Esophagus squamous epithelium (tissue), 5 donors: ENCODE results near the gene RNU1-4. TPM values are rescaled to one million over a fixed set of nuclear protein-coding genes. Genes with fewer than 3 reads are reported as not detected.
A peak's percentile ranks its signal among the peaks of the same experiment; 100 is the strongest.
"Not testable (repeated sequence)": the region's sequence is repeated elsewhere in the genome, so short reads cannot be mapped to it uniquely, and the experiment has no call there.

Experiments
- DNase-seq: peaks from one replicate; lab custom pipeline; 2025; lab: John Stamatoyannopoulos, UW
- H3K27ac ChIP-seq, 4 donors: fragments of 200-600 bp; sonication (generic); one replicate each; pipeline ENCODE4 v1.5.1; 2016 to 2019; ENCODE audit warnings: mild to moderate bottlenecking in 1 of 4
- H3K27me3 ChIP-seq, 4 donors: fragments of 200-600 bp; sonication (generic); 1 replicate in 3 of 4; 2 replicates in 1 of 4; pipeline versions ENCODE4 v1.5.1 to v1.6.0; 2017 to 2021; ENCODE audit warnings: antibody characterized with exemption in 1 of 4
- H3K36me3 ChIP-seq, 3 donors: fragments of 200-600 bp; sonication (generic); one replicate each; pipeline ENCODE4 v1.5.1; 2016 to 2019
- H3K4me1 ChIP-seq, 3 donors: fragments of 200-600 bp; sonication (generic); one replicate each; pipeline ENCODE4 v1.5.1; 2017 to 2019
- H3K4me3 ChIP-seq, 4 donors: fragments of 200-600 bp; sonication (generic); 1 replicate in 3 of 4; 2 replicates in 1 of 4; pipeline ENCODE4 v1.5.1; 2016 to 2019; ENCODE audit warnings: mild to moderate bottlenecking in 2 of 4, moderate library complexity in 1 of 4
- H3K9me3 ChIP-seq, 3 donors: fragments of 200-600 bp; sonication (generic); one replicate each; pipeline ENCODE4 v1.5.1; 2016 to 2019
- WGBS, 2 donors: methylation state at CpG; one replicate each; pipeline ENCODE4 v1.1.5; 2018; 5-methylcytosine and 5-hydroxymethylcytosine counted together
- intact Hi-C: fragments of 100-400 bp; cut with DNase I; formaldehyde crosslinking; loops from one replicate; pipeline ENCODE4 v1.15.0; 2022
- total RNA-seq, 4 donors: library from RNA; depleted of rRNA; stranded (reverse); fragments of >200 nt; gene quantifications; one replicate each; pipeline ENCODE4 v1.1.0, GENCODE V29; 2016
- donor health status: DM: yes; HTN: yes; CAD: no.

Gene RNU1-4
- total RNA-seq, 4 donors from 2014 or later, result under 0.01 TPM

GRCh38 chr1:16757574-16757973 lies 17.3 kb downstream of the RNU1-4 start:
- no CpG with 5 or more reads among the region's 6 CpGs for WGBS, 2 donors
- H3K36me3 ChIP-seq, DNase-seq, intact Hi-C loops, H3K27ac ChIP-seq, H3K9me3 ChIP-seq, H3K4me3 ChIP-seq, H3K4me1 ChIP-seq: not testable (repeated sequence)
- peaks cover 0 to 20% (median 0%) of the 10 kb centered on the region in 4 donors for H3K27me3 ChIP-seq

GRCh38 chr1:16758060-16758459 lies 17.7 kb downstream of the RNU1-4 start:
- WGBS, 2 donors, result 93% methylated on average over 2 of the region's 5 CpGs; no CpG with 5 or more reads in 1 of the 2 donors
- H3K36me3 ChIP-seq, intact Hi-C loops, H3K4me3 ChIP-seq, H3K9me3 ChIP-seq, DNase-seq, H3K4me1 ChIP-seq, H3K27ac ChIP-seq: not testable (repeated sequence)
- peaks cover 0 to 20% (median 0%) of the 10 kb centered on the region in 4 donors for H3K27me3 ChIP-seq

- H3K27me3 ChIP-seq, result peaks cover 0 to 21% (median 0%) of the 10 kb centered on the region in 4 donors
- H3K36me3 ChIP-seq, H3K27ac ChIP-seq, H3K4me1 ChIP-seq, intact Hi-C loops, H3K9me3 ChIP-seq, H3K4me3 ChIP-seq, DNase-seq: not testable (repeated sequence)
- 74% methylated on average over 15 of the region's 40 CpGs; no CpG with 5 or more reads in 1 of the 2 donors for WGBS, 2 donors
These were observed 18.8 kb downstream of the RNU1-4 start for GRCh38 chr1:16759041-16759493.

- intact Hi-C loops, H3K27ac ChIP-seq, DNase-seq, H3K4me1 ChIP-seq, H3K9me3 ChIP-seq, H3K4me3 ChIP-seq, H3K36me3 ChIP-seq: not testable (repeated sequence)
- peaks cover 0 to 28% (median 0%) of the 10 kb centered on the region in 4 donors for H3K27me3 ChIP-seq
- WGBS, 2 donors, result no CpG with 5 or more reads among the region's 62 CpGs
These were observed 19.5 kb downstream of the RNU1-4 start for GRCh38 chr1:16759650-16760455.

GRCh38 chr1:16760456-16760765 lies 20.1 kb downstream of the RNU1-4 start:
- peaks cover 0 to 34% (median 0%) of the 10 kb centered on the region in 4 donors for H3K27me3 ChIP-seq
- DNase-seq, H3K36me3 ChIP-seq, H3K4me1 ChIP-seq, H3K27ac ChIP-seq, H3K9me3 ChIP-seq, H3K4me3 ChIP-seq, intact Hi-C loops: not testable (repeated sequence)
- WGBS, 2 donors, result no CpG with 5 or more reads among the region's 11 CpGs

DNA sequence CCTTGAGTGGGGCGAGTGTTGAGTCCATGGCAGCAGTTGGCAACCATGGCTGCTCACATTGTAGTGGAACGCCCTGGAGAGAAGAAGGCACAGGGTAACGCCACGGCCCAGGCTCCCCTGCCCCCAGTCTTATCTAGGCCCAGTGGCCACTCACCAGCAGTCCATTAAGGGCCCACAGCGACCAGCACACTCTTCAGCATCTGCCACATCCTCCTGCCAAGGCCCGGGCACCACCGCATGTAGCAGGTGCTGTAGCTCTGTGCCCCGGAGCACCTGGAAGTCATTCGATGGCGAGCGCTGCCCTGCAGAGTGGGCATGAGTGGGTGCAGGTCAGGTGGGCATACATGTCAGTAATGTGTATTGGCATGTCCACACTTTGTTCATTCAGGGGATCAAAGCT lies 20.5 kb downstream of the RNU1-4 start:
- DNase-seq, H3K9me3 ChIP-seq, H3K36me3 ChIP-seq, intact Hi-C loops, H3K4me3 ChIP-seq, H3K27ac ChIP-seq: not testable (repeated sequence)
- Histone ChIP-seq H3K4me1 (peaks cover 0 to 11% (median 0%) of the 10 kb centered on the region in 3 donors), H3K27me3 (peaks cover 0 to 38% (median 0%) of the 10 kb centered on the region in 4 donors)
- 89 to 100% methylated on average over 1 to 3 of the region's 11 CpGs for WGBS, 2 donors

DNA sequence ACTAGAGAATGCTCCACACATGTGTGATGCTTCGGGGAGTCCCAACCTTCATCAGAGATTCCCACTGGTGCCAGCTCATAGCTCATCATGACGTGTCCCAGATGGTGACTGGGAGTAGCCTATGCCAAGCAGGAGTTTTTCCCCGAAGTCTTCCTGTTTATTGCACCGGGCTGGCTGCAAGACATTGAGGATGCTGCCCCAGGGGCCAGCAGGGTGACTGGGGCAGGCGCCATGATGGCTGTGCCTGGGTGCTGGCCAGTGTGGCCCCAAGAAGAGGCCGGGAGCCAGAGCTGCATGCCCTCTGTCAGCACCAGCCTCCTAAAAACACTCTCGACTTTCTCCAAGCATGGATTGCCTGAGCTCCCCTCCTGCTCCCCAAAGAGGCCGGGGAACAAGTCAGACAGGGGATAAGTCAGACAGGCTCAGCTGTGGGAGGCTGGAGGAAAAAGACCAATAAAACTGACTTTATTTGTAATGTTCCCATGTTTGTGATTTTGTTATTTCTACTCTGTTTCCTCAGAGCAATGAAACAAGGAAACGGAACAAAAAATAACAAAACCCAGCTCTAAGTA lies 24.0 kb downstream of the RNU1-4 start:
- H3K4me3 ChIP-seq, DNase-seq, H3K4me1 ChIP-seq, H3K9me3 ChIP-seq, H3K27ac ChIP-seq, H3K36me3 ChIP-seq, intact Hi-C loops: not testable (repeated sequence)
- H3K27me3 ChIP-seq, result peaks cover 0 to 53% (median 0%) of the 10 kb centered on the region in 4 donors
- WGBS, 2 donors, result 54 to 57% methylated on average over 8 to 9 of the region's 9 CpGs

GRCh38 chr1:16764820-16765655 lies 24.7 kb downstream of the RNU1-4 start:
- not testable (repeated sequence) for DNase-seq

GRCh38 chr1:16765731-16766605 lies 25.7 kb downstream of the RNU1-4 start:
- H3K36me3 ChIP-seq, DNase-seq, H3K27ac ChIP-seq, intact Hi-C loops, H3K9me3 ChIP-seq: not testable (repeated sequence)
- H3K4me1 ChIP-seq, result peaks cover 0 to 15% (median 0%) of the 10 kb centered on the region in 3 donors
- H3K4me3 ChIP-seq, result peak overlapping the region in 1 of 4 donors; percentile 19
- 50 to 77% methylated on average over 18 to 24 of the region's 31 CpGs for WGBS, 2 donors
- peaks cover 0 to 57% (median 0%) of the 10 kb centered on the region in 4 donors for H3K27me3 ChIP-seq

More at GRCh38 chr1:16764820-16765655, 24.7 kb downstream of the RNU1-4 start:
- 78 to 80% methylated on average over 11 to 14 of the region's 15 CpGs for WGBS, 2 donors
- intact Hi-C loops, H3K4me3 ChIP-seq, H3K4me1 ChIP-seq, H3K9me3 ChIP-seq, H3K27ac ChIP-seq, H3K36me3 ChIP-seq: not testable (repeated sequence)
- peaks cover 0 to 57% (median 0%) of the 10 kb centered on the region in 4 donors for H3K27me3 ChIP-seq

DNA sequence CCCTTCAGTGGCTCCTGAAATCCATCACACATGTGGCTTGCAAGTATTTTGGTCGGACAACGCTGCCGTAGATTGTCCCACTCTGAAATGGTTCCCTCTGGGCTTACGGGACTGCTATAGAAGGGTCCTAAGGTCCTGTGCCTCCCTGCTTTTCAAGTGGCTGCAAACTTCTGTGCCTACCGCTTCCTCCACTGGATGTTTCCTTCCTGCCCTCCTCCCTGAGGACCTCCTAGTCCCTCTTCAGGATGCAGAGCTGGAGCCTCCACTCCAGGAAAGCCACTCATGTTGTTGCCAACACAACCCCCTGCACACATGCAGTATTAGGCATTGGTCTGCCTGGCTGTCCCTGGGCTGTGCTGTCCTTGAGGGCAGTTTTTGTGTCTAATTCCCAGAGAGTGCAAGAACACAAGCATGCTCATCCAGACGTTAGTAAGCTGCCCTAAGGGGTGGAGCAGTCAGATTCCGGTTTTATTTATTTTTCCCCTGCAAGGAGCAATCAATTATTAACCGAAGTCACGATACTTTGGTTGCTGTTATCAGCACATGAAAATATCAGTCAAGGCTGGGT lies 26.5 kb downstream of the RNU1-4 start:
- H3K4me3 ChIP-seq, DNase-seq, H3K27ac ChIP-seq, intact Hi-C loops, H3K36me3 ChIP-seq, H3K9me3 ChIP-seq: not testable (repeated sequence)
- peaks cover 0 to 15% (median 0%) of the 10 kb centered on the region in 3 donors for H3K4me1 ChIP-seq
- WGBS, 2 donors, result 47 to 55% methylated on average over 8 of the region's 9 CpGs
- peaks cover 0 to 59% (median 0%) of the 10 kb centered on the region in 4 donors for H3K27me3 ChIP-seq

- H3K4me1 ChIP-seq, result peaks cover 0 to 17% (median 3%) of the 10 kb centered on the region in 3 donors
- WGBS, 2 donors, result 38 to 57% methylated on average over 4 to 5 of the region's 5 CpGs
- H3K4me3 ChIP-seq, H3K36me3 ChIP-seq, H3K9me3 ChIP-seq, intact Hi-C loops, DNase-seq, H3K27ac ChIP-seq: not testable (repeated sequence)
- H3K27me3 ChIP-seq, result peaks cover 0 to 70% (median 0%) of the 10 kb centered on the region in 4 donors
These were observed 29.9 kb downstream of the RNU1-4 start for GRCh38 chr1:16770139-16770759.
